GM12872 (cell line): Measurements from ENCODE around the gene DDIT4.

Source experiments
- TF ChIP-seq, protein P1 (sequence below): IDR thresholded peaks from 3 replicates; pipeline ENCODE4 v1.5.1; 2011; ENCODE audit warnings: low read depth, mild to moderate bottlenecking, low read length, moderate library complexity; ENCODE audit not compliant: insufficient read depth

DDIT4 gene

DNA sequence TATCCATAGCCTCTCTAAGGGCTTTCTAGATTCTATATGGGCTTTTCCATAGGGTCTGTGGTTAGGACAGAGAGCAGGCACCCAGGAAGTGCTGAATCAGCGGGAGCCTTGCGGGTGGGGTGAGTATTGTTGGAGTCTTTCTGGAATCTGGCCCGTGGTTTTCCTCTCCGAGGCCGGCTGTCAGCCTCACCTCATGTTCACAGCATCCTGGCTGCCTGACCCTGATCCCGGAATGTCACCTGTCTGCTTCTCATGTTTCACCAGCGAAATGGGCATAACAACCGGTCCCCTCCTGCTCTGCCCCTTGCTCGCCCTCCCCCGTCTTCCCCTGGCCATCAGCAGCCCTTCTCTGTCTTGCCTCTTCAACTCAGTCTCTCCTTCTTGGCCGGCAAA lies 36.5 kb downstream of the DDIT4 start:
- TF ChIP-seq, protein P1, sequence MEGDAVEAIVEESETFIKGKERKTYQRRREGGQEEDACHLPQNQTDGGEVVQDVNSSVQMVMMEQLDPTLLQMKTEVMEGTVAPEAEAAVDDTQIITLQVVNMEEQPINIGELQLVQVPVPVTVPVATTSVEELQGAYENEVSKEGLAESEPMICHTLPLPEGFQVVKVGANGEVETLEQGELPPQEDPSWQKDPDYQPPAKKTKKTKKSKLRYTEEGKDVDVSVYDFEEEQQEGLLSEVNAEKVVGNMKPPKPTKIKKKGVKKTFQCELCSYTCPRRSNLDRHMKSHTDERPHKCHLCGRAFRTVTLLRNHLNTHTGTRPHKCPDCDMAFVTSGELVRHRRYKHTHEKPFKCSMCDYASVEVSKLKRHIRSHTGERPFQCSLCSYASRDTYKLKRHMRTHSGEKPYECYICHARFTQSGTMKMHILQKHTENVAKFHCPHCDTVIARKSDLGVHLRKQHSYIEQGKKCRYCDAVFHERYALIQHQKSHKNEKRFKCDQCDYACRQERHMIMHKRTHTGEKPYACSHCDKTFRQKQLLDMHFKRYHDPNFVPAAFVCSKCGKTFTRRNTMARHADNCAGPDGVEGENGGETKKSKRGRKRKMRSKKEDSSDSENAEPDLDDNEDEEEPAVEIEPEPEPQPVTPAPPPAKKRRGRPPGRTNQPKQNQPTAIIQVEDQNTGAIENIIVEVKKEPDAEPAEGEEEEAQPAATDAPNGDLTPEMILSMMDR: no peak

DNA sequence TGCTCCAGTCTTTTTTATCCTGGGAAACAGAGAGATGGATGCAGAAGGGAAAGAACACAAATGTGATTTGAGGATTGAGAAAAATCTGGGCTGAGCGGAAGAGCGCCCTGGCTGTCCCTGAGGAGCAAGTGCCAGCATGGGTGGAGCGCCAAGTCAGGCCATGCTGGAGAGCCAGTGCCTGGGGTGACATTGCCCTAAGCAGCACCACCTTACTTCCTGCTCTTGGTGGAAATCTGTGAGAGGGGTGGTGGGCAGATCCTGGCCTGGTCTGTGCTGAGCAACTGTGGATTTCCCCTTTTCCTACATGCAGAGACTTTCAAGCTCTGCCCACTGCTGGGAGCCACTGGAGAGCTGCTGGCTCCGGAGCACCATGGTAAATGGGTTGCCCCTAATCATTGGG lies 36.9 kb downstream of the DDIT4 start:
- TF ChIP-seq, protein P1: no peak

DNA sequence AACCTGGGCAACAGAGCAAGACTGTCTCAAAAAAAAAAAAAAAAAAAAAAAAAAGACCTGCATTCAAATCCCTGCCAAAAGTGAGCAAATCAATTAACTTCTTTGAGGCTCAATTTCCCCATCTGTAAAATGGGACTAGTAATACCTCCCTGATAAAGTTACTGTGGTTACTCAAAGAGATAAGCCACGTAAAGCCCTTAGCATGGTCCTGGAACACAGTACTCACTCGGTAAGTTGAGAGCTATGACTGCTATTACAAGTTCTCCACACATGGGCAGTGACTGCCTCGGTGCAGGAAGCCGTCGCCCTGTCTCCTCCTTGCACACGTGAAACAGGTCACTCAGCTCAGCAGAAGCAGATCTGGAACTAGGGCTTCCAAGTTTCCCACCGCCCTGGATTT lies 37.9 kb downstream of the DDIT4 start:
- TF ChIP-seq, protein P1: no peak

DNA sequence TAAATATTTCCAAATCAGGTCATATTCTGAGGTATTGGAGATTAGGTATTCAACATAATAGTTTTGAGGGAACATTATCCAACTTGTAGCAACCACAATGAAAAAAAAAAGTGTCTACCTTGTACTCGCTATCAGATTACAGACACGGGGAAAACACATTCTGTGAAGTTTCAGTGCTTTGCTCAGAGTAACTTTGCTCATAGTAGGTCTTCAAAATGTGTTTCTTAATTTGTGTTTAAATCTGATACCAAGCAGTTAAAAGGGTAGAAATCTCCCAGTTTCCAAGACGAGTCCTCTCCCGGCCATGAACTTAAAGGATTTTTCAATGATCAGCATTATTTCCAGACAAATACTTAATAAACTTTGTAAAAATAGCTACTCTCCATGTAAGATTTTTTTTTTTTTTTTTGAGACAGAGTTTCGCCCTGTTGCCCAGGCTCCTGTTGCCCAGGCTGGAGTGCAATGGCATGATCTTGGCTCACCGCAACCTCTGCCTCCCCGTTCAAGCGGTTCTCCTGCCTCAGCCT lies 39.2 kb downstream of the DDIT4 start:
- TF ChIP-seq, protein P1: no peak

DNA sequence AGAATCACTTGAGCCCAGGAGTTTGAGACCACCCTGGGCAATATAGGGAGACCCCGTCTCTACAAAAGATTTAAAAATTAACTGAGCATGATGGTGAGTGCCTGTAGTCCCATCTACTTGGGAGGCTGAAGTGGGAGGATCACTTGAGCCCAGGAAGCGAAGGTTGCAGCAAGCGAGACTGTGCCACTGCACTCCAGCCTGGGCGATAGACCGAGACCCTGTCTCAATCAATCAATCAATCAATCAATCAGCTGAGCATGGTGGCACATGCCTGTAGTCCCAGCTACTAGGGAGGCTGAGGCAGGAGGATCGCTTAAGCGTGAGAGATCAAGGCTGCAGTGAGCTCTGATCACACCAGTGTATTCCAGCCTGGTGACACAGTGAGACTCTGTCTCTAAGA lies 40.5 kb downstream of the DDIT4 start:
- TF ChIP-seq, protein P1: no peak

DNA sequence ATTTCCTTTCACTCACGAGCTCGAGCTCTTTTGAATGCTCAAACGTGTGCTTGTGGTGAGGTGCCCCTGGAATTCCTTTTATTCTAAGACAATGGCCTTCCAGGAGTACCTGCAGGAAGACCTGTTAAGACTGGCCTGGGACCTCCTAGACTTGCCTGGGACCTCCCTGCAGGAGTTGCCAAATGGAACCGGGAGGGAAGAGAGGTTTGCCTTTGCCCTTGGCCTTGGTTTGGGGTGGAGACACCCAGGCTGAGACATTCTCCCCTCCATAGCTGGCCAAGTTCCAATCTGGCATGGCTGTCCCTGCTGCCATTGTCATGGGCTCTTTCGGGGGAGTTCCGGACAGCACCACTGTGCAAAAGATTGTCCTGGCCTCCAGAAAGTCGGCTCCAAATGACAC lies 41.3 kb downstream of the DDIT4 start:
- TF ChIP-seq, protein P1: no peak

DNA sequence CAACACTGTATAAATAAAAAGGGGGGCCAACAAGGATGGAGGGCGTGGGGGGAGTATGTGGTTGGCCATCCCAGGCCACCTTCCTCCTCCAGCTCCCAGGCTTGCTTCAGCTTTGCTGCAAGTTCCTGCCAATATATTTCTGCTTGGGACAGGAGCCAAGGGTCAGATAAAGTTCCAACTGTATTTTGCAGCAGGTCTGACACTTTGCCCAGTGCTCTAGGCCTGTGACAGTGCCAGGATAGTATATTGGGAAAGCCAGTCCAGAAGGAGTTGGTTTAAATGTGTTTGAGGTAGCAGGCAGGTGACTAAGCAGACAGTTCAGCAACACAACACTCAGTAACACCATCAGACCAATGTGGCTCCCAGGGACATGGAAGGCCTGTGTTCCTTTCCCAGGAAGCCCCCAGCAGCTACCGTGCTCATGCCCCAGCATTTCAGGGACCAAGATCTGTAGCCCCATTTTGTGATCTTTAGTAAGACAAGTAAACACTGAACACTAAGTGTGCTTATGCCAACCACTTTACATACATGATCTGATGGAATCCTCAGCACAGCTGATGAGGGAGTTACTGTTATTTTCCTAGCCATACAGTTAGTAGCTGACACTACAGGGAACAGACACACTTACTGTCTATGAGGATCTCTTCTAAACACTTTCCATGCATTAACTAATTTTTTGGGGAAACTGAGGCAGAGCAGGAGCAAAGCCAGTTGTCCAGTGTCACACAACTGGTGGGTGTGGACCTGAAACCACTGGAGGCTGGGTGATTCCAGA lies 42.1 kb downstream of the DDIT4 start:
- TF ChIP-seq, protein P1: no peak
